Measurements from ENCODE around the gene ACER2.

DNA sequence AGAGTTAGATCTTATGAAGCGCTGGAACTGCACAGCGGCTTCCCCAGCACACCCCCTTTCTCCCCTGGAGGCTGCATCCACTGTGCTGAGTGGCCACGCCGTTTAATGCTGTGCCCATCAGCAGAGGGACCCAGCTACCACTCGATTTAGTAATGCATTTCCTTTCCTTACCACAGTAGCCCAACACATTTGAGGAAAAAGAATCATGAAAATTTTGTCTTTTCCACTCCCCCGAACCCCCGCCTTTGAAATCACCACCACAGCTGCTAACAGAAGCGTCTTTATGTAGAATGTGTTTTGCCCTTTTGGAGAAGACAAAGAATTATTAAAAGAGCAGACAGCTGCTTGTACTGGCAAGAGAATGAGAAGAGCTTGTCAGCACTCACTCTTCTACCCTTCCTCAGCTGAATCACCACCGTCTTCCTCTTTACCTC lies 73.2 kb downstream of the ACER2 start:
- TF ChIP-seq, protein P1, sequence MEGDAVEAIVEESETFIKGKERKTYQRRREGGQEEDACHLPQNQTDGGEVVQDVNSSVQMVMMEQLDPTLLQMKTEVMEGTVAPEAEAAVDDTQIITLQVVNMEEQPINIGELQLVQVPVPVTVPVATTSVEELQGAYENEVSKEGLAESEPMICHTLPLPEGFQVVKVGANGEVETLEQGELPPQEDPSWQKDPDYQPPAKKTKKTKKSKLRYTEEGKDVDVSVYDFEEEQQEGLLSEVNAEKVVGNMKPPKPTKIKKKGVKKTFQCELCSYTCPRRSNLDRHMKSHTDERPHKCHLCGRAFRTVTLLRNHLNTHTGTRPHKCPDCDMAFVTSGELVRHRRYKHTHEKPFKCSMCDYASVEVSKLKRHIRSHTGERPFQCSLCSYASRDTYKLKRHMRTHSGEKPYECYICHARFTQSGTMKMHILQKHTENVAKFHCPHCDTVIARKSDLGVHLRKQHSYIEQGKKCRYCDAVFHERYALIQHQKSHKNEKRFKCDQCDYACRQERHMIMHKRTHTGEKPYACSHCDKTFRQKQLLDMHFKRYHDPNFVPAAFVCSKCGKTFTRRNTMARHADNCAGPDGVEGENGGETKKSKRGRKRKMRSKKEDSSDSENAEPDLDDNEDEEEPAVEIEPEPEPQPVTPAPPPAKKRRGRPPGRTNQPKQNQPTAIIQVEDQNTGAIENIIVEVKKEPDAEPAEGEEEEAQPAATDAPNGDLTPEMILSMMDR (IDR thresholded peaks at IDR 0.05) = no peak
- TF ChIP-seq POLR2A (IDR thresholded peaks at IDR 0.05) = no peak
